WTC11 (cell line): ENCODE measurements around the gene AFAP1L1. TPM values are rescaled to one million over a fixed set of nuclear protein-coding genes. Genes with fewer than 3 reads are reported as not detected.

Experiments used
- ATAC-seq: fragments of 200-7000 bp; cut with Tn5 transposase; 2 replicates; pipeline ENCODE4 v1.10.0; 2021; ENCODE audit warnings: mild to moderate bottlenecking, moderate library complexity
- CTCF ChIA-PET: fragments of 300-600 bp; sonication (Branson Sonifier 250); formaldehyde crosslinking; loops from one replicate; lab custom pipeline; 2021; ENCODE audit warnings: antibody characterized with exemption; lab: Charles Lee
- POLR2A ChIA-PET: fragments of 350-600 bp; sonication (Branson Sonifier 250); formaldehyde crosslinking; loops from one replicate; lab custom pipeline; 2021; ENCODE audit warnings: antibody characterized with exemption; lab: Charles Lee
- DNase-seq: peaks from one replicate; pipeline ENCODE4 v3.0.0; 2021; ENCODE audit warnings: low spot score
- H3K27ac Mint-ChIP-seq: 2 replicates; pipeline ENCODE4 v1.8.0; 2021; ENCODE audit warnings: mixed read lengths
- H3K27me3 Mint-ChIP-seq: 2 replicates; pipeline ENCODE4 v1.8.0; 2021; ENCODE audit warnings: low read depth, mild to moderate bottlenecking, moderate library complexity, mixed read lengths
- H3K36me3 Mint-ChIP-seq: 2 replicates; pipeline ENCODE4 v1.8.0; 2021; ENCODE audit warnings: mixed read lengths
- H3K4me1 Mint-ChIP-seq: 2 replicates; pipeline ENCODE4 v1.8.0; 2022; ENCODE audit warnings: mixed read lengths
- H3K4me3 Mint-ChIP-seq: 2 replicates; pipeline ENCODE4 v1.8.0; 2021; ENCODE audit warnings: mild to moderate bottlenecking, moderate library complexity, mixed read lengths
- H3K9me3 Mint-ChIP-seq: 2 replicates; pipeline ENCODE4 v1.8.0; 2021; ENCODE audit warnings: mixed read lengths
- ATF1 ChIP-seq: sonication (generic); formaldehyde crosslinking; IDR thresholded peaks from 2 replicates; pipeline ENCODE4 v1.8.1; 2023; ENCODE audit warnings: mild to moderate bottlenecking, moderate library complexity, missing genetic modification reagents
- CDX4 ChIP-seq: fragments of 250-450 bp; sonication (Bioruptor Pico); IDR thresholded peaks from 2 replicates; pipeline ENCODE4 v1.9.0; 2021; ENCODE audit warnings: moderate library complexity, mild to moderate bottlenecking, inconsistent platforms, borderline replicate concordance
- CREB1 ChIP-seq: sonication (generic); formaldehyde crosslinking; IDR thresholded peaks from 2 replicates; pipeline ENCODE4 v1.8.0; 2023; ENCODE audit warnings: mild to moderate bottlenecking, missing genetic modification reagents
- CREM ChIP-seq: sonication (generic); formaldehyde crosslinking; IDR thresholded peaks from 2 replicates; pipeline ENCODE4 v1.8.1; 2022; ENCODE audit warnings: mild to moderate bottlenecking, missing genetic modification reagents, moderate library complexity
- E2F4 ChIP-seq: sonication (generic); formaldehyde crosslinking; IDR thresholded peaks from 2 replicates; pipeline ENCODE4 v1.8.1; 2022; ENCODE audit warnings: low read depth, mild to moderate bottlenecking, moderate library complexity, missing genetic modification reagents, borderline replicate concordance
- ESRRA ChIP-seq: sonication (generic); formaldehyde crosslinking; IDR thresholded peaks from 2 replicates; pipeline ENCODE4 v1.8.1; 2022; ENCODE audit warnings: mild to moderate bottlenecking, missing genetic modification reagents, borderline replicate concordance
- FOXJ3 ChIP-seq: sonication (generic); formaldehyde crosslinking; IDR thresholded peaks from 2 replicates; pipeline ENCODE4 v1.9.0; 2021; ENCODE audit warnings: missing genetic modification reagents, mild to moderate bottlenecking, borderline replicate concordance
- GABPB1 ChIP-seq: sonication (generic); formaldehyde crosslinking; IDR thresholded peaks from 2 replicates; pipeline ENCODE4 v1.8.1; 2023; ENCODE audit warnings: mild to moderate bottlenecking, missing genetic modification reagents
- KAT7 ChIP-seq: sonication (generic); formaldehyde crosslinking; IDR thresholded peaks from 2 replicates; pipeline ENCODE4 v1.8.1; 2023; ENCODE audit warnings: missing genetic modification reagents, mild to moderate bottlenecking, borderline replicate concordance
- MLX ChIP-seq: sonication (generic); formaldehyde crosslinking; IDR thresholded peaks from 2 replicates; pipeline ENCODE4 v1.8.1; 2023; ENCODE audit warnings: mild to moderate bottlenecking, missing genetic modification reagents, moderate library complexity
- NFATC4 ChIP-seq: fragments of 250-450 bp; sonication (Bioruptor Pico); IDR thresholded peaks from 2 replicates; pipeline ENCODE4 v1.9.0; 2021; ENCODE audit warnings: mild to moderate bottlenecking
- NFYB ChIP-seq: sonication (generic); formaldehyde crosslinking; conservative IDR thresholded peaks from 2 replicates; pipeline ENCODE4 v1.8.0; 2022; ENCODE audit warnings: low read depth, missing genetic modification reagents
- NR2C2 ChIP-seq: sonication (generic); formaldehyde crosslinking; IDR thresholded peaks from 2 replicates; pipeline ENCODE4 v1.8.0; 2022; ENCODE audit warnings: mild to moderate bottlenecking, missing genetic modification reagents
- RORB ChIP-seq: fragments of 250-450 bp; sonication (Bioruptor Pico); IDR thresholded peaks from 2 replicates; pipeline ENCODE4 v1.9.0; 2021; ENCODE audit warnings: mild to moderate bottlenecking
- SMAD3 ChIP-seq: sonication (generic); formaldehyde crosslinking; IDR thresholded peaks from 2 replicates; pipeline ENCODE4 v1.8.0; 2022; ENCODE audit warnings: missing genetic modification reagents, mild to moderate bottlenecking, borderline replicate concordance
- SOX15 ChIP-seq: fragments of 250-450 bp; sonication (Bioruptor Pico); IDR thresholded peaks from 2 replicates; pipeline ENCODE4 v1.9.0; 2021; ENCODE audit warnings: mild to moderate bottlenecking
- TEAD1 ChIP-seq: sonication (generic); formaldehyde crosslinking; IDR thresholded peaks from 2 replicates; pipeline ENCODE4 v1.8.0; 2022; ENCODE audit warnings: mild to moderate bottlenecking, missing genetic modification reagents
- USF1 ChIP-seq: sonication (generic); formaldehyde crosslinking; IDR thresholded peaks from 2 replicates; pipeline ENCODE4 v1.8.0; 2022; ENCODE audit warnings: mild to moderate bottlenecking, missing genetic modification reagents
- ZNF121 ChIP-seq: sonication (generic); formaldehyde crosslinking; IDR thresholded peaks from 2 replicates; pipeline ENCODE4 v1.8.0; 2023; ENCODE audit warnings: missing genetic modification reagents
- ZNF232 ChIP-seq: sonication (generic); formaldehyde crosslinking; IDR thresholded peaks from 2 replicates; pipeline ENCODE4 v1.8.0; 2022; ENCODE audit warnings: mild to moderate bottlenecking, missing genetic modification reagents
- ZNF423 ChIP-seq: fragments of 250-450 bp; sonication (Bioruptor Pico); IDR thresholded peaks from 2 replicates; pipeline ENCODE4 v2.1.2; 2022; ENCODE audit warnings: mild to moderate bottlenecking, moderate library complexity
- total RNA-seq: library from RNA; stranded (reverse); gene quantifications from 3 replicates; pipeline ENCODE4 v1.2.3, GENCODE V29; 2021
- TF ChIP-seq, protein P1 (sequence below): sonication (generic); formaldehyde crosslinking; conservative IDR thresholded peaks from 2 replicates; pipeline ENCODE4 v1.8.1; 2023; ENCODE audit warnings: mild to moderate bottlenecking, low read depth, missing genetic modification reagents, moderate library complexity
- TF ChIP-seq, protein P2 (sequence below): sonication (generic); formaldehyde crosslinking; IDR thresholded peaks from 2 replicates; pipeline ENCODE4 v1.8.1; 2023; ENCODE audit warnings: mild to moderate bottlenecking, missing genetic modification reagents, borderline replicate concordance

AFAP1L1 gene
- total RNA-seq, 1 experiment from 2014 or later, result 8.4 TPM

- H3K9me3 Mint-ChIP-seq, result no peaks in the 10 kb centered on the region
- TF ChIP-seq ZNF423 (CRISPR knock-in tag) (no peak), ATF1 (CRISPR knock-in tag) (no peak), MLX (CRISPR knock-in tag) (no peak), TEAD1 (CRISPR knock-in tag) (no peak), SMAD3 (CRISPR knock-in tag) (no peak), NFATC4 (CRISPR knock-in tag) (no peak), RORB (CRISPR knock-in tag) (no peak), KAT7 (CRISPR knock-in tag) (no peak)
- CTCF ChIA-PET, result interaction anchor here (0.9 kb wide), 1 partner anchor 104 kb away, joined by 3 read pairs; no protein-coding TSS in a partner anchor
- POLR2A ChIA-PET, result no interaction called here
- H3K36me3 Mint-ChIP-seq, result no peaks in the 10 kb centered on the region
- no peaks in the 10 kb centered on the region for H3K4me1 Mint-ChIP-seq
- DNase-seq (no peak), ATAC-seq (no peak)
- no peak overlapping the region for H3K4me3 Mint-ChIP-seq
- H3K27ac Mint-ChIP-seq, result no peak overlapping the region
- peaks cover 9% of the 10 kb centered on the region for H3K27me3 Mint-ChIP-seq
These were observed 66.7 kb downstream of the AFAP1L1 start for GRCh38 chr5:149338364-149338763.

DNA sequence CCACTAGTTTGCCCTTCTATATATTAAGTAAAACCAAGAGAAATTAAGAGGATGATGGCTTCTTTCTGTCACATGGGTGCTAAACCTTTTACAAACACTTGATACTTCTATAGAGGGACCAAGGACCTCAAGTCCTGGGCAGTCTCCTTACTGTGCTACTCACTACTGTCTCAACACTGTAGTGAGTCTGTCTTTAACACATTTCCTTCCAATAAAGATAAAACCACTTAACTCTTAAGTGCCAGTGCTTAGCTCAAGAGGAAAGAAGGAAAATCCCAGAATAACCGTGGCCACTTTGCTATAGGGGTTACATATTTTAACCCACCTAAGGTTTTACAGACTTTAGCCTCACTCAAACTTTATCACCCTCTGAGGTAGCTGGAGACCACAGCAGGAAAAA is 69.3 kb downstream of the AFAP1L1 start:
- POLR2A ChIA-PET, result no interaction called here
- ATAC-seq, result no peak
- H3K9me3 Mint-ChIP-seq, result no peaks in the 10 kb centered on the region
- H3K4me3 Mint-ChIP-seq, result no peak overlapping the region
- H3K27ac Mint-ChIP-seq, result no peak overlapping the region
- no peaks in the 10 kb centered on the region for H3K36me3 Mint-ChIP-seq
- CTCF ChIA-PET, result interaction anchor here (0.6 to 1.7 kb wide), 3 partner anchors 26 to 1596 kb away, joined by 4 read pairs; no protein-coding TSS in a partner anchor
- H3K27me3 Mint-ChIP-seq, result peaks cover 13% of the 10 kb centered on the region
- H3K4me1 Mint-ChIP-seq, result peaks cover 7% of the 10 kb centered on the region
- DNase-seq, result no peak
- TF ChIP-seq, protein P1, sequence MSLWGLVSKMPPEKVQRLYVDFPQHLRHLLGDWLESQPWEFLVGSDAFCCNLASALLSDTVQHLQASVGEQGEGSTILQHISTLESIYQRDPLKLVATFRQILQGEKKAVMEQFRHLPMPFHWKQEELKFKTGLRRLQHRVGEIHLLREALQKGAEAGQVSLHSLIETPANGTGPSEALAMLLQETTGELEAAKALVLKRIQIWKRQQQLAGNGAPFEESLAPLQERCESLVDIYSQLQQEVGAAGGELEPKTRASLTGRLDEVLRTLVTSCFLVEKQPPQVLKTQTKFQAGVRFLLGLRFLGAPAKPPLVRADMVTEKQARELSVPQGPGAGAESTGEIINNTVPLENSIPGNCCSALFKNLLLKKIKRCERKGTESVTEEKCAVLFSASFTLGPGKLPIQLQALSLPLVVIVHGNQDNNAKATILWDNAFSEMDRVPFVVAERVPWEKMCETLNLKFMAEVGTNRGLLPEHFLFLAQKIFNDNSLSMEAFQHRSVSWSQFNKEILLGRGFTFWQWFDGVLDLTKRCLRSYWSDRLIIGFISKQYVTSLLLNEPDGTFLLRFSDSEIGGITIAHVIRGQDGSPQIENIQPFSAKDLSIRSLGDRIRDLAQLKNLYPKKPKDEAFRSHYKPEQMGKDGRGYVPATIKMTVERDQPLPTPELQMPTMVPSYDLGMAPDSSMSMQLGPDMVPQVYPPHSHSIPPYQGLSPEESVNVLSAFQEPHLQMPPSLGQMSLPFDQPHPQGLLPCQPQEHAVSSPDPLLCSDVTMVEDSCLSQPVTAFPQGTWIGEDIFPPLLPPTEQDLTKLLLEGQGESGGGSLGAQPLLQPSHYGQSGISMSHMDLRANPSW (CRISPR knock-in tag), result no peak
- TF ChIP-seq FOXJ3 (CRISPR knock-in tag) (no peak), ZNF121 (CRISPR knock-in tag) (no peak), CDX4 (no peak), USF1 (CRISPR knock-in tag) (no peak), NR2C2 (CRISPR knock-in tag) (no peak), NFYB (no peak), CREB1 (CRISPR knock-in tag) (no peak), ESRRA (no peak), ZNF232 (CRISPR knock-in tag) (no peak), CREM (CRISPR knock-in tag) (no peak), GABPB1 (CRISPR knock-in tag) (no peak), SOX15 (CRISPR knock-in tag) (no peak), E2F4 (CRISPR knock-in tag) (no peak)
- TF ChIP-seq, protein P2, sequence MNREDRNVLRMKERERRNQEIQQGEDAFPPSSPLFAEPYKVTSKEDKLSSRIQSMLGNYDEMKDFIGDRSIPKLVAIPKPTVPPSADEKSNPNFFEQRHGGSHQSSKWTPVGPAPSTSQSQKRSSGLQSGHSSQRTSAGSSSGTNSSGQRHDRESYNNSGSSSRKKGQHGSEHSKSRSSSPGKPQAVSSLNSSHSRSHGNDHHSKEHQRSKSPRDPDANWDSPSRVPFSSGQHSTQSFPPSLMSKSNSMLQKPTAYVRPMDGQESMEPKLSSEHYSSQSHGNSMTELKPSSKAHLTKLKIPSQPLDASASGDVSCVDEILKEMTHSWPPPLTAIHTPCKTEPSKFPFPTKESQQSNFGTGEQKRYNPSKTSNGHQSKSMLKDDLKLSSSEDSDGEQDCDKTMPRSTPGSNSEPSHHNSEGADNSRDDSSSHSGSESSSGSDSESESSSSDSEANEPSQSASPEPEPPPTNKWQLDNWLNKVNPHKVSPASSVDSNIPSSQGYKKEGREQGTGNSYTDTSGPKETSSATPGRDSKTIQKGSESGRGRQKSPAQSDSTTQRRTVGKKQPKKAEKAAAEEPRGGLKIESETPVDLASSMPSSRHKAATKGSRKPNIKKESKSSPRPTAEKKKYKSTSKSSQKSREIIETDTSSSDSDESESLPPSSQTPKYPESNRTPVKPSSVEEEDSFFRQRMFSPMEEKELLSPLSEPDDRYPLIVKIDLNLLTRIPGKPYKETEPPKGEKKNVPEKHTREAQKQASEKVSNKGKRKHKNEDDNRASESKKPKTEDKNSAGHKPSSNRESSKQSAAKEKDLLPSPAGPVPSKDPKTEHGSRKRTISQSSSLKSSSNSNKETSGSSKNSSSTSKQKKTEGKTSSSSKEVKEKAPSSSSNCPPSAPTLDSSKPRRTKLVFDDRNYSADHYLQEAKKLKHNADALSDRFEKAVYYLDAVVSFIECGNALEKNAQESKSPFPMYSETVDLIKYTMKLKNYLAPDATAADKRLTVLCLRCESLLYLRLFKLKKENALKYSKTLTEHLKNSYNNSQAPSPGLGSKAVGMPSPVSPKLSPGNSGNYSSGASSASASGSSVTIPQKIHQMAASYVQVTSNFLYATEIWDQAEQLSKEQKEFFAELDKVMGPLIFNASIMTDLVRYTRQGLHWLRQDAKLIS (CRISPR knock-in tag), result no peak
